GM12878 (cell line): ENCODE measurements around the gene SLC25A3. TPM values are rescaled to one million over a fixed set of nuclear protein-coding genes. Genes with fewer than 3 reads are reported as not detected.

Experiments used
- ATAC-seq: fragments of 200-7000 bp; cut with Tn5 transposase; 3 replicates; pipeline ENCODE4 v1.9.1; 2020; ENCODE audit warnings: mild to moderate bottlenecking, moderate library complexity
- BruUV-seq: library from RNA; stranded (reverse); fragments of 400-500 nt; replicated peaks from 2 replicates; lab custom pipeline; 2021; lab: Mats Ljungman, UMichigan
- CTCF ChIA-PET: fragments of 300-600 bp; sonication (Branson Sonifier 250); formaldehyde crosslinking; extraction: SDS; loops from one replicate; lab custom pipeline; 2021; ENCODE audit warnings: inconsistent platforms; lab: Yijun Ruan, JAX
- POLR2A ChIA-PET: fragments of 350-600 bp; formaldehyde crosslinking; extraction: SDS; loops from one replicate; lab custom pipeline; 2021; ENCODE audit warnings: inconsistent platforms; lab: Charles Lee
- RAD21 ChIA-PET: fragments of 300-600 bp; sonication (Branson Sonifier 250); formaldehyde crosslinking; loops from one replicate; lab custom pipeline; 2023; ENCODE audit warnings: antibody characterized with exemption; ENCODE audit not compliant: unreplicated experiment; lab: Charles Lee
- SMC1A ChIA-PET: fragments of 300-600 bp; sonication (Branson Sonifier 250); formaldehyde crosslinking; loops from one replicate; lab custom pipeline; 2023; ENCODE audit not compliant: unreplicated experiment, uncharacterized antibody; lab: Charles Lee
- DNase-seq: peaks from one replicate; pipeline ENCODE4 v3.0.0-alpha.2; 2011; ENCODE audit warnings: low read depth, low spot score
- FAIRE-seq: peaks from 3 replicates; lab custom pipeline; 2011; peaks lifted over from hg19 to GRCh38; lab: Jason Lieb, UNC
- H2AFZ ChIP-seq: 2 replicates; pipeline ENCODE4 v1.6.0; 2011; ENCODE audit warnings: low read depth, low read length, control low read depth; ENCODE audit not compliant: control insufficient read depth
- H3K27ac ChIP-seq: 2 replicates; pipeline ENCODE4 v1.5.1; 2011; ENCODE audit warnings: control low read depth; ENCODE audit not compliant: control insufficient read depth, insufficient read depth
- H3K27me3 ChIP-seq, 2 experiments: replicated peaks in 1 of 2; 2 replicates each; pipeline versions ENCODE4 v1.6.0 to v1.6.1; 2011; ENCODE audit warnings: low read length in 1 of 2; ENCODE audit not compliant: control insufficient read depth in 2 of 2, insufficient read depth in 2 of 2
- H3K36me3 ChIP-seq, 2 experiments: 2 replicates each; pipeline ENCODE4 v1.5.1; 2011; ENCODE audit warnings: low read length in 1 of 2; ENCODE audit not compliant: control insufficient read depth in 2 of 2, insufficient read depth in 2 of 2
- H3K4me1 ChIP-seq: 2 replicates; pipeline ENCODE4 v1.6.1; 2011; ENCODE audit warnings: mild to moderate bottlenecking, low read length, moderate library complexity, mixed read lengths; ENCODE audit not compliant: control insufficient read depth, insufficient read depth
- H3K4me2 ChIP-seq: 2 replicates; pipeline ENCODE4 v1.6.0; 2011; ENCODE audit warnings: control low read depth; ENCODE audit not compliant: control insufficient read depth, insufficient read depth
- H3K4me3 ChIP-seq: fragments of 200-600 bp; sonication (generic); 2 replicates; pipeline ENCODE4 v1.5.1; 2016
- H3K79me2 ChIP-seq: 2 replicates; pipeline ENCODE4 v1.6.0; 2011; ENCODE audit warnings: low read length; ENCODE audit not compliant: control insufficient read depth, insufficient read depth
- H3K9ac ChIP-seq: 2 replicates; pipeline ENCODE4 v1.8.0; 2011; ENCODE audit warnings: low read length, control low read depth, mixed read lengths; ENCODE audit not compliant: control insufficient read depth, insufficient read depth
- H3K9me3 ChIP-seq: replicated peaks from 3 replicates; pipeline ENCODE4 v1.5.1; 2011; ENCODE audit warnings: mild to moderate bottlenecking, low read length; ENCODE audit not compliant: control insufficient read depth, insufficient read depth
- H4K20me1 ChIP-seq: 2 replicates; pipeline ENCODE4 v1.6.0; 2011; ENCODE audit not compliant: control insufficient read depth, insufficient read depth
- ATF2 ChIP-seq: IDR thresholded peaks from 2 replicates; pipeline ENCODE4 v1.6.1; 2012; ENCODE audit warnings: low read length, inconsistent platforms
- CTCF ChIP-seq, 3 experiments: IDR thresholded peaks in 2 of 3; conservative IDR thresholded peaks in 1 of 3; 2 replicates each; pipeline ENCODE4 v1.5.1; 2011; ENCODE audit warnings: low read depth in 3 of 3, low read length in 3 of 3, mild to moderate bottlenecking in 3 of 3, control low read depth in 2 of 3, moderate library complexity in 2 of 3, inconsistent platforms in 1 of 3, mixed read lengths in 1 of 3; ENCODE audit not compliant: control insufficient read depth in 2 of 3, insufficient read depth in 1 of 3; ENCODE audit errors: extremely low read depth in 1 of 3
- RAD21 ChIP-seq: IDR thresholded peaks from 2 replicates; pipeline ENCODE4 v1.6.1; 2011; ENCODE audit warnings: mild to moderate bottlenecking, low read depth, low read length, moderate library complexity; ENCODE audit not compliant: insufficient read depth
- SMARCA5 ChIP-seq: fragments of 450-650 bp; IDR thresholded peaks from 2 replicates; pipeline ENCODE4 v1.6.1; 2017; ENCODE audit warnings: mild to moderate bottlenecking
- SMC3 ChIP-seq: IDR thresholded peaks from 2 replicates; pipeline ENCODE4 v1.6.1; 2011; ENCODE audit warnings: low read length, improper control_type of control experiment, borderline replicate concordance
- ZNF24 ChIP-seq: fragments of 450-650 bp; IDR thresholded peaks from 2 replicates; pipeline ENCODE4 v1.6.1; 2017; ENCODE audit warnings: antibody characterized with exemption, mild to moderate bottlenecking
- ZSCAN29 ChIP-seq: fragments of 450-650 bp; IDR thresholded peaks from 2 replicates; pipeline ENCODE4 v1.6.1; 2017; ENCODE audit warnings: mild to moderate bottlenecking, moderate library complexity
- WGBS: methylation state at CpG from one replicate; pipeline ENCODE4 v1.1.6; 2016; ENCODE audit warnings: low lambda C conversion rate; ENCODE audit not compliant: insufficient replicate concordance, insufficient coverage; ENCODE audit errors: missing lambda C conversion rate; 5-methylcytosine and 5-hydroxymethylcytosine counted together
- in situ Hi-C: fragments of 300-500 bp; cut with MboI; formaldehyde crosslinking; loops from 9 replicates; pipeline ENCODE4 v1.14.3; 2018; ENCODE audit warnings: mixed read lengths
- intact Hi-C: fragments of 100-400 bp; cut with micrococcal nuclease; formaldehyde crosslinking; loops from one replicate; pipeline ENCODE4 v1.14.2; 2022; ENCODE audit not compliant: unreplicated experiment
- polyA plus RNA-seq, 11 experiments: library from polyadenylated mRNA; depleted of rRNA in 4 of 11; unstranded in 6 of 11; stranded (reverse) in 5 of 11; fragments of >200 nt; fragmentation: Nextera tagmentation in 4 of 11; fragmentation: Illumina TruSeq in 1 of 11; extraction: Ambion mirVana in 4 of 11; extraction: Trizol in 1 of 11; gene quantifications; 1 replicate in 1 of 11; 2 replicates in 10 of 11; pipeline versions ENCODE4 v1.2.1 to v1.2.3, GENCODE V29; 2011 to 2016; ENCODE audit warnings: inconsistent platforms in 2 of 11, missing spikeins in 2 of 11, low read depth in 1 of 11
- small RNA-seq: library from RNA; depleted of rRNA; stranded (forward); fragments of <200 nt; gene quantifications from one replicate; pipeline ENCODE3, GENCODE V24; 2014
- total RNA-seq, 4 experiments: library from RNA; depleted of rRNA in 3 of 4; stranded (reverse); fragments of >200 nt in 3 of 4; fragmentation: Illumina TruSeq in 1 of 4; extraction: Trizol in 1 of 4; gene quantifications; 2 replicates each; pipeline versions ENCODE4 v1.2.1 to v1.2.3, GENCODE V29; 2013 to 2021

Gene SLC25A3
- total and polyA plus RNA-seq, 10 of the 15 experiments (the other 5 are each of a cell fraction or from before 2014, with no cell fraction given): 314 to 700 (median 589) TPM

- no TSS peak for BruUV-seq
- Histone ChIP-seq H3K27ac (no peak overlapping the region), H2AFZ (no peak overlapping the region), H3K27me3 (no peaks in the 10 kb centered on the region), H4K20me1 (no peaks in the 10 kb centered on the region), H3K4me3 (no peak overlapping the region), H3K4me1 (no peaks in the 10 kb centered on the region; the same call in 1 of the 2 replicates), H3K9me3 (no peaks in the 10 kb centered on the region), H3K79me2 (no peaks in the 10 kb centered on the region; the same call in none of the 2 replicates), H3K4me2 (no peak overlapping the region), H3K9ac (no peak overlapping the region), H3K36me3 (peaks cover 0 to 5% of the 10 kb centered on the region in 2 experiments; a peak in 1 of 4 replicates)
- peak; percentile 68 for ATAC-seq
- SMC1A ChIA-PET: interaction anchor here (1.1 to 7.7 kb wide), 8 partner anchors 8 to 120 kb away, joined by 3 to 107 read pairs (median 4); partner anchors contain the start of gene SLC25A3
- in situ Hi-C loops: no loop called here
- TF ChIP-seq ZSCAN29: no peak
- TF ChIP-seq SMC3: peak; percentile 78
- TF ChIP-seq ATF2: no peak
- TF ChIP-seq RAD21: peak; percentile 87
- 0 out of 2 replicates have a peak, but pooled peaks have one; percentile 49 for TF ChIP-seq SMARCA5
- TF ChIP-seq ZNF24: peak; percentile 66; the same call in 1 of the 2 replicates
- peak; percentile 52 to 77 (median 54) for TF ChIP-seq CTCF (IDR thresholded peaks at IDR 0.05 in 2 of 3, conservative IDR thresholded peaks at IDR 0.05 in 1 of 3; ENCODE audit: control insufficient read depth in 2 of 3, extremely low read depth in 1 of 3, insufficient read depth in 1 of 3, low read depth in 3 of 3, low read length in 3 of 3)
- WGBS: 95% methylated on average over 1 of the region's 1 CpG
- intact Hi-C loops: loop anchor here (1.0 to 2.0 kb wide), 2 partner anchors 87 to 229 kb away; no protein-coding TSS in a partner anchor
- RAD21 ChIA-PET: interaction anchor here (0.8 to 7.4 kb wide), 7 partner anchors 18 to 88 kb away, joined by 3 to 66 read pairs (median 3); partner anchors contain the start of gene SLC25A3
- DNase-seq: no peak
- CTCF ChIA-PET: interaction anchor here (0.6 to 7.7 kb wide), 21 partner anchors 9 to 345 kb away, joined by 3 to 134 read pairs (median 5); partner anchors contain the start of gene SLC25A3
- POLR2A ChIA-PET: interaction anchor here (0.6 to 1.5 kb wide), 3 partner anchors 14 to 357 kb away, joined by 3 to 6 read pairs (median 3); no protein-coding TSS in a partner anchor
- FAIRE-seq: no peak
Observed at GRCh38 chr12:98653866-98654493, 60.5 kb downstream of the SLC25A3 start.

Small RNA genes lying within 50 kb of the gene (small RNA-seq; reads per million reads assigned to genes)
- gene SNORA53: 1.1 reads per million, percentile 36 among the genes with 10 or more reads in this experiment

Other genes starting within 250 kb of the SLC25A3 start
- gene TMPO, start 78.1 kb upstream of the SLC25A3 start, total RNA-seq (2014; rRNA removed): 209 and 233 TPM in 2 replicates
- 246 and 252 TPM in 2 replicates for gene TMPO, start 78.1 kb upstream of the SLC25A3 start, total RNA-seq (2014; rRNA removed; fragmentation: Illumina TruSeq; extraction: Trizol)
- gene TMPO, start 78.1 kb upstream of the SLC25A3 start, total RNA-seq (2021): 237 and 245 TPM in 2 replicates
- gene TMPO, start 78.1 kb upstream of the SLC25A3 start, polyA plus RNA-seq (2011; rRNA removed): 224 and 327 TPM in 2 replicates
- gene TMPO, start 78.1 kb upstream of the SLC25A3 start, polyA plus RNA-seq (2014; fragmentation: Illumina TruSeq; extraction: Trizol): 200 and 227 TPM in 2 replicates
- gene TMPO, start 78.1 kb upstream of the SLC25A3 start, polyA plus RNA-seq (2014; fragmentation: Nextera tagmentation; extraction: Ambion mirVana): 10 to 100 TPM; 79.8 to 88.3 TPM
- gene TMPO, start 78.1 kb upstream of the SLC25A3 start, polyA plus RNA-seq (2014; rRNA removed): 104 and 112 TPM in 2 replicates
- 100 to 1,000 TPM; 154 to 158 TPM for gene TMPO, start 78.1 kb upstream of the SLC25A3 start, polyA plus RNA-seq (2016; fragmentation: Nextera tagmentation; extraction: Ambion mirVana)
- gene IKBIP, start 51.1 kb downstream of the SLC25A3 start, total RNA-seq (2014; rRNA removed): 18.2 and 20.9 TPM in 2 replicates
- 25.5 and 27.3 TPM in 2 replicates for gene IKBIP, start 51.1 kb downstream of the SLC25A3 start, total RNA-seq (2014; rRNA removed; fragmentation: Illumina TruSeq; extraction: Trizol)
- gene IKBIP, start 51.1 kb downstream of the SLC25A3 start, total RNA-seq (2021): 17.3 and 19.0 TPM in 2 replicates
- 20.9 and 36.8 TPM in 2 replicates for gene IKBIP, start 51.1 kb downstream of the SLC25A3 start, polyA plus RNA-seq (2011; rRNA removed)
- gene IKBIP, start 51.1 kb downstream of the SLC25A3 start, polyA plus RNA-seq (2014; fragmentation: Illumina TruSeq; extraction: Trizol): 17.8 and 21.6 TPM in 2 replicates
- 10 to 100 TPM in 1 of 2 experiments, 1 to 10 TPM in 1; 5.4 to 12.2 TPM for gene IKBIP, start 51.1 kb downstream of the SLC25A3 start, polyA plus RNA-seq (2014; fragmentation: Nextera tagmentation; extraction: Ambion mirVana)
- gene IKBIP, start 51.1 kb downstream of the SLC25A3 start, polyA plus RNA-seq (2014; rRNA removed): 15.1 and 18.7 TPM in 2 replicates
- gene IKBIP, start 51.1 kb downstream of the SLC25A3 start, polyA plus RNA-seq (2016; fragmentation: Nextera tagmentation; extraction: Ambion mirVana): 10 to 100 TPM; 33.8 to 34.5 TPM
- gene APAF1, start 51.6 kb downstream of the SLC25A3 start, total RNA-seq (2014; rRNA removed): 19.0 and 20.6 TPM in 2 replicates
- 19.1 and 20.2 TPM in 2 replicates for gene APAF1, start 51.6 kb downstream of the SLC25A3 start, total RNA-seq (2014; rRNA removed; fragmentation: Illumina TruSeq; extraction: Trizol)
- gene APAF1, start 51.6 kb downstream of the SLC25A3 start, total RNA-seq (2021): 13.5 and 18.0 TPM in 2 replicates
- 17.3 and 32.0 TPM in 2 replicates for gene APAF1, start 51.6 kb downstream of the SLC25A3 start, polyA plus RNA-seq (2011; rRNA removed)
- gene APAF1, start 51.6 kb downstream of the SLC25A3 start, polyA plus RNA-seq (2014; fragmentation: Illumina TruSeq; extraction: Trizol): 16.3 and 26.8 TPM in 2 replicates
- gene APAF1, start 51.6 kb downstream of the SLC25A3 start, polyA plus RNA-seq (2014; fragmentation: Nextera tagmentation; extraction: Ambion mirVana): 1 to 10 TPM; 4.2 to 5.0 TPM
- gene APAF1, start 51.6 kb downstream of the SLC25A3 start, polyA plus RNA-seq (2014; rRNA removed): 10.2 and 10.6 TPM in 2 replicates
- 10 to 100 TPM in 1 of 2 experiments, 1 to 10 TPM in 1; 9.0 to 12.0 TPM for gene APAF1, start 51.6 kb downstream of the SLC25A3 start, polyA plus RNA-seq (2016; fragmentation: Nextera tagmentation; extraction: Ambion mirVana)